ENCODE data around the gene SLX9. TPM values are rescaled to one million over a fixed set of nuclear protein-coding genes. Genes with fewer than 3 reads are reported as not detected.
"Not testable (repeated sequence)": the region's sequence is repeated elsewhere in the genome, so short reads cannot be mapped to it uniquely, and the experiment has no call there.

The SLX9 gene
- total RNA-seq, 1 experiment from 2014 or later, result 77.2 TPM

- TF ChIP-seq AFF4 (CRISPR knock-in tag; IDR thresholded peaks at IDR 0.05; ENCODE audit: borderline replicate concordance), result no peak
- no peak overlapping the region for H3K27ac Mint-ChIP-seq
Observed at GRCh38 chr21:44974676-44975075, 34.8 kb downstream of the SLX9 start.

GRCh38 chr21:44975720-44976555 lies 36.1 kb downstream of the SLX9 start:
- H3K4me1 Mint-ChIP-seq, result peaks cover 5% of the 10 kb centered on the region; the same call in 1 of the 2 replicates
- ATAC-seq (no peak), DNase-seq (ENCODE audit: low spot score) (no peak)
- no peak overlapping the region for H3K4me3 Mint-ChIP-seq
- no peaks in the 10 kb centered on the region for H3K9me3 Mint-ChIP-seq
- H3K27me3 Mint-ChIP-seq (ENCODE audit: low read depth), result no peaks in the 10 kb centered on the region
- no peak overlapping the region for H3K27ac Mint-ChIP-seq
- TF ChIP-seq FOXP1 (CRISPR knock-in tag; IDR thresholded peaks at IDR 0.05; ENCODE audit: borderline replicate concordance), result no peak
- TF ChIP-seq GABPB1 (CRISPR knock-in tag; IDR thresholded peaks at IDR 0.05), result no peak
- TF ChIP-seq ZMAT4 (CRISPR knock-in tag; IDR thresholded peaks at IDR 0.05), result no peak
- TF ChIP-seq ATF3 (CRISPR knock-in tag; conservative IDR thresholded peaks at IDR 0.05), result no peak
- TF ChIP-seq E2F4 (CRISPR knock-in tag; IDR thresholded peaks at IDR 0.05; ENCODE audit: borderline replicate concordance, low read depth), result no peak
- TF ChIP-seq FOXP4 (CRISPR knock-in tag; IDR thresholded peaks at IDR 0.05), result no peak
- no peak for TF ChIP-seq TEAD1 (CRISPR knock-in tag; IDR thresholded peaks at IDR 0.05)
- ChIA-PET POLR2A (no interaction called here), CTCF (interaction anchor here (0.8 to 2.8 kb wide), 12 partner anchors 8 to 164 kb away, joined by 3 to 14 read pairs (median 4); no protein-coding TSS in a partner anchor)
- peaks cover 6% of the 10 kb centered on the region for H3K36me3 Mint-ChIP-seq

More at GRCh38 chr21:44974676-44975075, 34.8 kb downstream of the SLX9 start:
- ATAC-seq, result no peak
- Mint-ChIP-seq H3K9me3 (no peaks in the 10 kb centered on the region), H3K4me3 (no peak overlapping the region), H3K4me1 (peaks cover 11% of the 10 kb centered on the region), H3K36me3 (peaks cover 12% of the 10 kb centered on the region), H3K27me3 (ENCODE audit: low read depth) (no peaks in the 10 kb centered on the region)
- DNase-seq (ENCODE audit: low spot score), result no peak
- POLR2A ChIA-PET, result no interaction called here
- CTCF ChIA-PET, result interaction anchor here (0.8 to 1.7 kb wide), 2 partner anchors 154 to 164 kb away, joined by 4 to 6 read pairs; no protein-coding TSS in a partner anchor

GRCh38 chr21:44976556-44977393 lies 36.9 kb downstream of the SLX9 start:
- ATAC-seq; H3K9me3 Mint-ChIP-seq; H3K36me3 Mint-ChIP-seq; DNase-seq (ENCODE audit: low spot score); POLR2A ChIA-PET; H3K4me3 Mint-ChIP-seq; H3K4me1 Mint-ChIP-seq; H3K27me3 Mint-ChIP-seq (ENCODE audit: low read depth); H3K27ac Mint-ChIP-seq: not testable (repeated sequence)
- CTCF ChIA-PET, result interaction anchor here (0.8 to 2.8 kb wide), 12 partner anchors 9 to 164 kb away, joined by 3 to 14 read pairs (median 4); no protein-coding TSS in a partner anchor
